GM12864 (cell line): Measurements from ENCODE around the gene UGGT1.

Source experiments
- DNase-seq: peaks from one replicate; pipeline ENCODE4 v3.0.0-alpha.2; 2011; ENCODE audit warnings: low read depth
- H3K4me3 ChIP-seq: 2 replicates; pipeline ENCODE4 v1.5.1; 2011; ENCODE audit warnings: mild to moderate bottlenecking, low read depth, low read length, control low read depth
- CTCF ChIP-seq: IDR thresholded peaks from 2 replicates; pipeline ENCODE4 v1.5.1; 2011; ENCODE audit warnings: low read depth, mild to moderate bottlenecking, moderate library complexity, low read length, control low read depth, inconsistent platforms; ENCODE audit errors: missing control alignments

UGGT1 gene

DNA sequence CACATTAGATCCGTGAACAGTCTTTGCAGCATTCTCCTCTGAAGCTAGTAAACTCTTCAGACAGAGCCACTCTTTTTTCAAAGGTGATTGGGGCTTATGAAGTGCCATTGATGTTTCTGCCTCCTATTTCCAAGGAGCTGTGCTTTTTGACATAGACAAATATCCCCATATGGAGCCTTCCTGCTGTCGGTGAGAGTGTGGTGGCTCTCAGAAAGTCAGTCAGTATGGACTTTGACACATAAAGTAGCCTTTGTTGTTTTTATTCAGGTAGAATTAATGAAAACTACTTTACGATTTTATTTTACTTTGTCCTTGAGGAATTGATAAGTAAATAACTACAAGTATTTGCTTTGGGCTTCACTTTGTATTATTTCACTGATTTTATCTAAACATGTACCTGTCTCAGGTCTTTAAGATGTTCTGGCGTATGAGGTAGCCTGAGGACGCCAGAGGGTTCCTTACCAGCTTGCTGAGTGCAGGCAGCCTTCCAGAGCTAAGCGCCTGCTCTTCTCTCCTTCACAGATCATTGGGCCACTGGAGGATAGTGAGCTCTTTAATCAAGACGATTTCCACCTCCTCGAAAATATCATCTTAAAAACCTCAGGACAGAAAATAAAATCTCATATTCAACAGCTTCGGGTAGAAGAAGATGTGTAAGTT is 69.7 kb downstream of the UGGT1 start:
- no peak for DNase-seq
- no peak for TF ChIP-seq CTCF
- no peak overlapping the region for H3K4me3 ChIP-seq

GRCh38 chr2:128162266-128162665 is 71.3 kb downstream of the UGGT1 start:
- H3K4me3 ChIP-seq, result no peak overlapping the region
- no peak for TF ChIP-seq CTCF
- DNase-seq, result no peak

- no peak for DNase-seq
- H3K4me3 ChIP-seq, result no peak overlapping the region
- TF ChIP-seq CTCF, result no peak
These were observed 73.3 kb downstream of the UGGT1 start for GRCh38 chr2:128164311-128164710.

GRCh38 chr2:128166746-128167353 is 75.8 kb downstream of the UGGT1 start:
- DNase-seq, result no peak
- no peak overlapping the region for H3K4me3 ChIP-seq
- no peak for TF ChIP-seq CTCF

DNA sequence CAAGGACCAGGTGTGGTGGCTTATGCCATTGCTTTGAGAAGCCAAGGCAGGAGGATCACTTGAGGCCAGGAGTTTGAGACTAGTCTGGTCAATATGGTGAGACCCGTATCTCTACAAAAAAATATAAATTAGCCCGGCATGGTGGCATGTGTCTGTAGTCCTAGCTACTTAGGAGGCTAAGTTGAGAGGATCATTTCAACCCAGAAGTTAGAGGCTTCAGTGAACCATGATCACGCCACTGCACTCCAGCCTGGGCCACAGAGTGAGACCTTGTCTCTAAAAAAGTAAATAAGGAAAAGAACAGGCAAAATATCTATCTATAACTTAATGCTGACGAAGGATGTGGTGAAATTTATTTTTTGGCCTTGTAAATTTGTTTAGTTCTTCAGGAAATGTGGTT is 78.1 kb downstream of the UGGT1 start:
- no peak overlapping the region for H3K4me3 ChIP-seq
- DNase-seq, result no peak
- TF ChIP-seq CTCF, result no peak

DNA sequence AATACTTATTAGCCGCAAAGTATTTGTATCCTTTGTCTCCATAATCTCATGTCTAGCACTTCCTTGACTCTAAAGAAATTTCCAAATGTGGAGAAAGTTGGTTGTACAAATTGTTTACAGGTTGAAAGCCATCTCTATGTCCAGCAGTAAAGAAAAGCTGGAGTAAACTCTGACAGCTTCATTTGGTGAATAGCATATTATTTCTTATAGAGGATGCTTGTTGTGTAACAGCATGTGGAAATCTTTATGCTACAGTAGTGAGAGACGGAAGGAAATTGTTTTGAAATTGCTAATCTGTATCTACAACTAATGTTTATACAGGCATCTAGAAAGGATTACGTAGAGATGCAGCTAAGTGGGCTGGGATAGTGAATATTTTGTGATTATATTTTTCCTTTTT is 78.5 kb downstream of the UGGT1 start:
- H3K4me3 ChIP-seq, result no peak overlapping the region
- no peak for DNase-seq
- TF ChIP-seq CTCF, result no peak
